IMR-90 (cell line): Measurements from ENCODE around the gene PHEX. TPM values are rescaled to one million over a fixed set of nuclear protein-coding genes. Genes with fewer than 3 reads are reported as not detected.

ENCODE experiments used
- ATAC-seq: fragments of 200-7000 bp; cut with Tn5 transposase; 2 replicates; pipeline ENCODE4 v1.9.1; 2020; ENCODE audit warnings: low read depth, mild to moderate bottlenecking, moderate library complexity
- BruUV-seq: library from RNA; stranded (reverse); fragments of 400-500 nt; replicated peaks from 2 replicates; lab custom pipeline; 2021; lab: Mats Ljungman, UMichigan
- CTCF ChIA-PET: fragments of 300-600 bp; formaldehyde crosslinking; extraction: SDS; loops from one replicate; lab custom pipeline; 2021; ENCODE audit warnings: antibody characterized with exemption; lab: Yijun Ruan, JAX
- POLR2A ChIA-PET: fragments of 300-600 bp; sonication (Branson Sonifier 250); formaldehyde crosslinking; loops from one replicate; lab custom pipeline; 2022; ENCODE audit warnings: antibody characterized with exemption; ENCODE audit not compliant: unreplicated experiment; lab: Charles Lee
- DNase-seq: peaks from one replicate; pipeline ENCODE4 v3.0.0; 2013
- H2AFZ ChIP-seq: replicated peaks from 2 replicates; pipeline ENCODE3; 2013; ENCODE audit warnings: low read length, mild to moderate bottlenecking; ENCODE audit not compliant: poor library complexity
- H2AK5ac ChIP-seq: 2 replicates; pipeline ENCODE4 v1.6.1; 2013; ENCODE audit warnings: low read depth, low read length, inconsistent platforms
- H2AK9ac ChIP-seq: replicated peaks from 2 replicates; pipeline ENCODE3; 2013; ENCODE audit warnings: mild to moderate bottlenecking, low read depth, low read length, moderate library complexity; ENCODE audit not compliant: poor library complexity
- H2BK120ac ChIP-seq: 2 replicates; pipeline ENCODE4 v1.6.1; 2013; ENCODE audit warnings: low read depth, low read length, inconsistent platforms
- H2BK15ac ChIP-seq: 3 replicates; pipeline ENCODE4 v1.6.1; 2013; ENCODE audit warnings: low read depth, low read length, inconsistent platforms
- H2BK20ac ChIP-seq: 2 replicates; pipeline ENCODE4 v1.6.1; 2013; ENCODE audit warnings: low read depth, mild to moderate bottlenecking, inconsistent platforms, low read length, moderate library complexity
- H2BK5ac ChIP-seq: 2 replicates; pipeline ENCODE4 v1.6.1; 2013; ENCODE audit warnings: mild to moderate bottlenecking, low read depth, low read length, inconsistent platforms; ENCODE audit not compliant: poor library complexity, severe bottlenecking
- H3K14ac ChIP-seq: replicated peaks from 2 replicates; pipeline ENCODE4 v1.6.1; 2013; ENCODE audit warnings: low read depth, low read length, inconsistent platforms
- H3K18ac ChIP-seq: 2 replicates; pipeline ENCODE4 v1.6.1; 2013; ENCODE audit warnings: low read depth, low read length, control low read depth
- H3K23ac ChIP-seq: 2 replicates; pipeline ENCODE4 v1.6.1; 2013; ENCODE audit warnings: low read depth, low read length, inconsistent platforms
- H3K27ac ChIP-seq: 2 replicates; pipeline ENCODE4 v1.5.1; 2013; ENCODE audit warnings: mild to moderate bottlenecking, control low read depth, low read length; ENCODE audit not compliant: insufficient read depth
- H3K27me3 ChIP-seq: 2 replicates; pipeline ENCODE4 v1.6.1; 2013; ENCODE audit warnings: low read length; ENCODE audit not compliant: control insufficient read depth, insufficient read depth
- H3K36me3 ChIP-seq: 2 replicates; pipeline ENCODE4 v1.6.1; 2013; ENCODE audit warnings: low read length, mixed read lengths; ENCODE audit not compliant: control insufficient read depth, insufficient read depth
- H3K4ac ChIP-seq: 2 replicates; pipeline ENCODE4 v1.6.1; 2013; ENCODE audit warnings: low read depth, low read length, inconsistent platforms
- H3K4me1 ChIP-seq: 2 replicates; pipeline ENCODE4 v1.6.1; 2013; ENCODE audit warnings: low read length, mixed read lengths; ENCODE audit not compliant: control insufficient read depth, insufficient read depth
- H3K4me2 ChIP-seq: 2 replicates; pipeline ENCODE4 v1.6.1; 2013; ENCODE audit warnings: low read depth, mild to moderate bottlenecking, control low read depth, low read length, moderate library complexity
- H3K4me3 ChIP-seq: 2 replicates; pipeline ENCODE4 v1.5.1; 2013; ENCODE audit warnings: low read depth, mild to moderate bottlenecking, control low read depth, low read length, moderate library complexity; ENCODE audit not compliant: insufficient read depth
- H3K56ac ChIP-seq: 2 replicates; pipeline ENCODE4 v1.6.1; 2013; ENCODE audit warnings: low read length, inconsistent platforms; ENCODE audit not compliant: insufficient read depth; ENCODE audit errors: extremely low read depth
- H3K79me1 ChIP-seq, 2 experiments: 2 replicates each; pipeline ENCODE4 v1.6.1; 2013; ENCODE audit warnings: low read length in 2 of 2, inconsistent platforms in 1 of 2, low read depth in 1 of 2
- H3K9ac ChIP-seq: 2 replicates; pipeline ENCODE4 v1.6.1; 2013; ENCODE audit warnings: low read depth, low read length, control low read depth
- H3K9me1 ChIP-seq: 2 replicates; pipeline ENCODE4 v1.6.1; 2013; ENCODE audit warnings: low read length, inconsistent platforms; ENCODE audit not compliant: insufficient read depth
- H3K9me3 ChIP-seq: 2 replicates; pipeline ENCODE4 v1.6.1; 2013; ENCODE audit warnings: low read length; ENCODE audit not compliant: control insufficient read depth, insufficient read depth
- H4K20me1 ChIP-seq: 2 replicates; pipeline ENCODE4 v1.6.1; 2013; ENCODE audit warnings: low read length, inconsistent platforms; ENCODE audit not compliant: insufficient read depth
- H4K5ac ChIP-seq: 2 replicates; pipeline ENCODE4 v1.6.1; 2013; ENCODE audit warnings: mild to moderate bottlenecking, low read depth, low read length, control low read depth
- H4K8ac ChIP-seq, 2 experiments: 2 replicates each; pipeline ENCODE4 v1.6.1; 2013; ENCODE audit warnings: low read depth in 2 of 2, low read length in 2 of 2, control low read depth in 1 of 2, inconsistent platforms in 1 of 2
- H4K91ac ChIP-seq: 2 replicates; pipeline ENCODE4 v1.6.1; 2013; ENCODE audit warnings: low read depth, low read length, inconsistent platforms; ENCODE audit not compliant: insufficient read depth
- CHD1 ChIP-seq: IDR thresholded peaks from 2 replicates; pipeline ENCODE4 v1.6.1; 2012; ENCODE audit warnings: low read depth, low read length, improper control_type of control experiment
- MAFK ChIP-seq: IDR thresholded peaks from 2 replicates; pipeline ENCODE4 v1.6.1; 2012; ENCODE audit warnings: low read depth, low read length, improper control_type of control experiment
- NFE2L2 ChIP-seq: fragments of 150-350 bp; IDR thresholded peaks from 2 replicates; pipeline ENCODE4 v1.6.1; 2016; ENCODE audit warnings: low read depth, mild to moderate bottlenecking, low read length
- RAD21 ChIP-seq: IDR thresholded peaks from 2 replicates; pipeline ENCODE4 v1.6.1; 2012; ENCODE audit warnings: low read length, improper control_type of control experiment
- RFX5 ChIP-seq: IDR thresholded peaks from 2 replicates; pipeline ENCODE4 v1.8.0; 2012; ENCODE audit warnings: low read depth, mild to moderate bottlenecking, low read length, moderate library complexity
- SMC3 ChIP-seq: fragments of 150-350 bp; IDR thresholded peaks from 2 replicates; pipeline ENCODE4 v1.6.1; 2016; ENCODE audit warnings: low read depth, mild to moderate bottlenecking, antibody characterized with exemption, low read length, moderate library complexity
- WGBS, 2 experiments: methylation state at CpG; one replicate each; pipeline versions ENCODE4 v1.1.5 to v1.1.7; 2013; ENCODE audit warnings: missing lambda C conversion rate in 2 of 2; ENCODE audit not compliant: insufficient read length in 1 of 2; ENCODE audit errors: extremely low coverage in 2 of 2; 5-methylcytosine and 5-hydroxymethylcytosine counted together
- dilution Hi-C: fragments of 300-500 bp; cut with HindIII; formaldehyde crosslinking; loops from one replicate; pipeline ENCODE4 v1.14.3; 2018; ENCODE audit warnings: low sequenced_read_pairs; ENCODE audit not compliant: unreplicated experiment
- in situ Hi-C: fragments of 300-500 bp; cut with MboI; formaldehyde crosslinking; loops from 3 replicates; pipeline ENCODE4 v1.14.3; 2019; ENCODE audit warnings: low sequenced_read_pairs, inconsistent platforms, mixed read lengths
- intact Hi-C: fragments of 100-400 bp; cut with micrococcal nuclease; formaldehyde crosslinking; loops from 2 replicates; pipeline ENCODE4 v1.10.0; 2022
- polyA plus RNA-seq, 3 experiments: library from polyadenylated mRNA; depleted of rRNA; stranded (reverse); fragments of >200 nt; gene quantifications; 2 replicates each; pipeline ENCODE4 v1.2.3, GENCODE V29; 2012; ENCODE audit warnings: low replicate concordance in 1 of 3
- total RNA-seq: library from RNA; depleted of rRNA; stranded (reverse); fragments of >200 nt; gene quantifications from 2 replicates; pipeline ENCODE4 v1.2.3, GENCODE V29; 2012

The PHEX gene
- total and polyA plus RNA-seq, 2 of the 4 experiments (the other 2 are of a cell fraction), result 0.10 to 0.18 TPM

- dilution Hi-C loops (no loop called here), intact Hi-C loops (no loop called here), in situ Hi-C loops (no loop called here)
- ATAC-seq (no peak), DNase-seq (no peak)
- ChIA-PET CTCF (no interaction called here), POLR2A (no interaction called here)
- no peak overlapping the region for H2AK9ac ChIP-seq
- H2AFZ ChIP-seq, result no peak overlapping the region
- H3K56ac ChIP-seq, result no peak overlapping the region
- H3K4me2 ChIP-seq, result no peak overlapping the region
- BruUV-seq, result no TSS peak
- H3K9me1 ChIP-seq, result peaks cover 3% of the 10 kb centered on the region; the same call in 1 of the 2 replicates
- H4K8ac ChIP-seq, result no peak overlapping the region
- no peak overlapping the region for H2BK5ac ChIP-seq
- H3K9ac ChIP-seq, result no peak overlapping the region
- no peak overlapping the region for H3K14ac ChIP-seq
- no peak for TF ChIP-seq NFE2L2
- no peak for TF ChIP-seq RAD21
- no peak for TF ChIP-seq RFX5
- no peak for TF ChIP-seq CHD1
- no peak for TF ChIP-seq MAFK
- TF ChIP-seq SMC3, result no peak
- peaks cover 5% of the 10 kb centered on the region; the same call in 1 of the 2 replicates for H3K4me1 ChIP-seq
- no peak overlapping the region for H3K4ac ChIP-seq
- no peak overlapping the region; the same call in 2 of the 3 replicates for H2BK15ac ChIP-seq
- H3K9me3 ChIP-seq, result no peaks in the 10 kb centered on the region
- 40% methylated on average over 1 of the region's 2 CpGs; no CpG with 5 or more reads in 1 of the 2 experiments for WGBS, 2 experiments
- no peaks in the 10 kb centered on the region for H3K36me3 ChIP-seq
- H3K27ac ChIP-seq, result no peak overlapping the region
- no peak overlapping the region for H2BK20ac ChIP-seq
- H3K23ac ChIP-seq, result no peak overlapping the region
- no peak overlapping the region for H3K4me3 ChIP-seq
- no peaks in the 10 kb centered on the region for H3K27me3 ChIP-seq
- H4K5ac ChIP-seq, result no peak overlapping the region
- no peaks in the 10 kb centered on the region for H3K79me1 ChIP-seq
- H4K91ac ChIP-seq, result no peak overlapping the region; the same call in 1 of the 2 replicates
- H3K18ac ChIP-seq, result no peak overlapping the region
- H2AK5ac ChIP-seq, result no peak overlapping the region
- no peaks in the 10 kb centered on the region for H4K20me1 ChIP-seq
- H2BK120ac ChIP-seq, result no peak overlapping the region
These were observed 73.8 kb downstream of the PHEX start for GRCh38 chrX:22105971-22106370.
